ENCODE results near the gene CAMK1D.
"Not testable (repeated sequence)": the region's sequence is repeated elsewhere in the genome, so short reads cannot be mapped to it uniquely, and the experiment has no call there.

CAMK1D gene

DNA sequence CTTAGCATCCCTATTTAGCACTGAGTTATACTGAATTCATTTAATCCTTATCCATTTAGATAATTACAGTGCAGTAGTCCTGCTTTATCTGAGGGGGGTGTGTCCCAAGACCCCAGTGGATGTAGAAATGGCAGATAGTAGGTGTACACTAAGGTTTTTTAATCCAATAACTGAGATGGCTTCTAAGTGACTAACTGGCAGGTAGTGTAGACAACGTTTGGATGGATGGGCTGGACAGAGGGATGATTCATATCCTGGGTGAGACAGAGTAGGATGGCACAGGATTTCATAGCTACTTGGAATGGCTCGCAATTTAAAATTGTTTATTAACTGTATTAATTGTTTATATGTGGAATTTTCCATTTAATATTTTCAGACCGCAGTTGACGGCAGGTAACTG, 356.6 kb downstream of the CAMK1D start:
- DNase-seq, result no peak

DNA sequence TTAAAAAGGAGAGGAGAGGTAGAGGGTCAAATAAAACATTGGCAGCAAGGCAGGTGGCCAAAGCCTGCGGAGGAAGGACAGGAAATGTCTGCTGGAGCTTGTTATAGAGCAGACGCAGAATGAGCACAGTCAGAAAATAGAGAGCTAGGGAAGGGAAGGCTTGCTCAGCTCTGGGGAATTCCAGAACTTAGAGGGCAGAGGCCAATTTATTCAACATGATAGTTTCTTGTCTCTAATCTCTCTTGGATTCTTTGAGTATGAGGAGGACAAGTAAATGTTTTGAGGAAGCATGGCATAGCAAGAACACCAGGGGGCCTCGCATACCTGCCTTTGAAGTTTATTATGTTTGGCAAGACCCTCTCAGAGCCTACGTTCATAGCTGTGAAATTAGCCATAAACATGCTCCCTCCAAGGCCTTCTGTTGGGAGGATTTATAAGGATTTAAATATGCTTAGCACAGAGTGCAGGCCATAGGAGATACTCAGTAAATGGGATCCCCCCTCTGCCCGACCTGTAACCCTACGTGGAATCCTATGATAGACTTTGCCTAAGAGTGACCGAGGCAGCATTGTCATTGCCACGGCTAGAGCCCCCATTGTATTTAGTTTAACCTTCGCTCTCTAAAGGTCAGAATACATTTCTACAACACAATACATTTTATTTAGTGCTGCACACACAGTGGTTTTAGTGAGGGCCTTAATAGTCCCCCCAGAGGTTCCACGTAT, 358.3 kb downstream of the CAMK1D start:
- DNase-seq, result peak; percentile 71

DNA sequence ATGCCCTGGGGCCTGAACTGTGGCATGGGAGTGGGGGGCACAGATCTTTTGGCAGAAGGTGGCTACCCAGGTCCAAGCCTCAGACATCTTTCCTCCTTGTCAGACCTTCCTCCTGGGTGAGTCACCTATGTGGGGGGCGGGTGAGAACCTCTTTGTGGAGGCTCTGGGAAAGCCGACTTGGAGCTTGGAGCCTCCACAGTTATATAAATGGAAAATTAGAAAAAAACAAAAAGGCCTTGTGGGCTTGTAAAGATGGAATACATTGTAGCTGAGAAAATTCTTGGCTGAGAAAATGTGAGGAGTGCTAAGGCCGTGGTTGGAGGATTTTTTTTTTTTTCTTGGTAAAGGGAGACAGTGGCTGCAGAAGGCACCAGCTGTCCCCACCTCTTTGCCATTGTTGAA, 359.7 kb downstream of the CAMK1D start:
- peak; percentile 41 for DNase-seq

DNA sequence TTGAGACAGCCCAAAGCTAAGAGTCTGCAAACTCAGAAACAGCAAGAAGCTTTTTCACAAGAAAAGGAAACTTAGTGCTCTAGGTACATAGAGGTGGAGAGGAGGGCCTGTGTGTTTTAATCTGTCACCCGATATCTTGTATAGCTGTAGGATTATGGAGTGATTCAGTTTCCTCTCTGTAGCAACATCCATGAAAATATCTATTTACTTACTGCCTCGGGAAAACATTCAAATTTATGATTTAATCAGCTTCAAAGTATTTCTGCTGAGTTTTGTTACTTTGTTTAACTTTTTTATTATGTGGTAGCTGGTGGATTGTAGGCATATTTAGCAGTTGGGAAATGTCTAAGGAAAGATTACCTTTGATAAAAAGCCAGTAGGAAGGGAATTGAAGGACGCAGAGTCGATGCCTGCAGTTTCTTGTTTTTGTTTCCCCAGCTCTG, 360.2 kb downstream of the CAMK1D start:
- no peak for DNase-seq

DNA sequence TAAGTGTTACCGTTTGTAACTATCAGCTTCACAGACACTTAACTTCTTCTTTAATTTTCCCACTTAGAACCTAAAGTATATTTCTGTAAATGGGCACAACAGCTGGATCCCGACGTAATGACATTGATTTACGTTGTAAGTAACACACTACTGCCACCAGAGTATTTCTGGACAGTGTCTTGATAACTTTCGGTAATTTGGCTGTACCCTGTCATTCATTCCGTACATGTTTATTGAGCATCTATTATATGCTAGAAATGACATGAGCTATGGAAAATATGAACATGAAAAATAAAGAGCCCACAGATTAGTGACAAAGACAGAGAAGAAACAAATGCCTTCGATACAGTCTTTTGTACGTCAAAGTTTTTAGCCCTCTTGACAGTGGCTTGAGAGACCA, 360.8 kb downstream of the CAMK1D start:
- DNase-seq, result no peak

DNA sequence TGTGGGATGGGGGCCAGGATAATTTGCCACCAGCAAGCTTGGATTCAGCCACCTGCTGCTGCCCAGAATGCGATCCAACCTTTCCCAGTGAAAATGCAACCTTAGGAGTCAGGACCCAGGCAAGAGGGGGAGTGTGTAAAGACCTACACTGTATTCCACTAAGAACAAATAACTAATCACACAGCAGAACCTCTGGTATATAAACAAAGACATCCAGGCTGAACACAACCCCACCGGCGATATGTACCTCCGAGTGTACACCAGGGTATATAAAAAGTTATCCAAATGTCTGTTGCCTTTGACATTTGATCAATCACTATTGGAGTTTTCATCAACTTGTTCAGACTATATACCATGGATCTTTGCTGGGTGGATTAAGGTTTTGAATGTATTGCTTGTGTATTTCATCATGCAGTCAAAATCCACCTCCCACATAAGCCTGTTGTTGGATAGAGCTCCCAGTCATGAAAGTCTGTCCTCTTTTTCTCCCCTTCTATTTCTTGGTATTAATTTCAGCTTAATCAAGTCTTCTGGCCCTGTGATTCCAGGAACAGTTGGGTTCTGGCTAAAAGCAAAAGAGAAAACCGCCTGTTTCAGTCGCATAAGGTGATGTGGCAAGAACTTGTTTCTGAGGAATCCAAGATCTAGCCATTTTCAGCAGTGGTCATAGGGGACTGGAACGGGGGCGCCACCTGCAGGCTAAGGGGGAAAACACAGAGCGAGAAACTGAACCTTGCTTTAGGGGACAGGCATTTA, 361.4 kb downstream of the CAMK1D start:
- peak; percentile 85 for DNase-seq

DNA sequence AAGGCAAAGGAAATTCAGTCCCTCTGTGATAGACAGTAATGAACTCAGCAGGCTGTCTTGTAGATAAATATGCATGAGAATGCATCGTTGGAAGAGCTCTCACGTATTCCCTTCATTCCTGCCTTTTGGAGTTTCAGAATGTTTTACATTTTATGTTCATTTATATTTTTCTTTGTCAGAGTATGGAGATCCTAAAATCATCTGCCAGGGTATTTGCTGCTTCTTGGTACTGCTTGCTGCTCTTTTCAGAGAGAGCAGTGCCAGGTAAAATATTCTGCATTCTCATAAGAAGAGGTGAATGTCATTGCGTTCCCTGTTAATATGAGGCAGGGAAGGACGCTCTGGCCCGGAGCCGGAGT, 362.0 kb downstream of the CAMK1D start:
- no peak for DNase-seq

DNA sequence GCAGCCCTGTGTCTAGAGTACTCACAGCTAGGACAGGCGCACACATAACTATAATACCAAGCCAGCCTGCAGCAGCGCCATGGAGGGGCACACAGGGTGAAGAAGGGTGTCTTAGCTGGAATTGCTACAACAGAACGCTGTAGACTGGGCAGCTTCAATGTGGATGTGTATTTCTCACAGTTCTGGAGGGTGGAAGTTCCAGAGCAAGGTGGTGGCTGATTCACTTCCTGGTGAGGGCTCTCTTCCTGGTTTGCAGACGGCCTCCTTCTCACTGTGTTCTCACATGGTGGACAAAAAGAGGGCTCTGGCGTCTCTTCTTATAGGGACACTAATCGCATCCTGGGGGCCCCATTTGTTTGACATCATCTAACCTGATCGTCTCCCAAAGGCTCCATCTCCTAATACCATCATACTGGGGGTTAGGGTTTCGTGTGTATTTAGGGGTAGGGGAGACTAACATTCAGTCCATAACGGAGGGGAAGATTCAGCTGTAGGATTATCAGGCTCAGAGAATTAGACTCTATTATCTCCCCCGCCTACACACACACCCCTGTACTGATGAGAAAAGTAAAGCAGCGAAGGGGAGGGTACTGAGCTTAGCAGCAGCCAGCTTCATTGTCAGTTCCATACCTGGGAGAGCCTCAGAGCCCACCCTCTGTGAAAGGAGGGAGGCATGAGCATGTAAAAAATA, 363.1 kb downstream of the CAMK1D start:
- DNase-seq, result no peak

DNA sequence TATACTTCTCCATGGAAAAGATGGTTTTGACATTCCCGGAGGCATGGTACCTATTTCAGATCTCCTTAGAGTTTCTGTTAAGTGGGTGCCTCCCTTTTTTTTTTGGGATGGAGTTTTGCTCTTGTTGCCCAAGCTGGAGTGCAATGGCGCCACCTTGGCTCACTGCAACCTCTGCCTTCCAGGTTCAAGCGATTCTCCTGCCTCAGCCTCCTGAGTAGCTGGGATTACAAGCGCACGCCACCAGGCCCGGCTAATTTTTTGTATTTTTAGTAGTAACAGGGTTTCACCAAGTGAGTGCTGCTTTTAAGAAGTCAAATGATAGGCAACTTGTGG, 363.6 kb downstream of the CAMK1D start:
- DNase-seq, result not testable (repeated sequence)

DNA sequence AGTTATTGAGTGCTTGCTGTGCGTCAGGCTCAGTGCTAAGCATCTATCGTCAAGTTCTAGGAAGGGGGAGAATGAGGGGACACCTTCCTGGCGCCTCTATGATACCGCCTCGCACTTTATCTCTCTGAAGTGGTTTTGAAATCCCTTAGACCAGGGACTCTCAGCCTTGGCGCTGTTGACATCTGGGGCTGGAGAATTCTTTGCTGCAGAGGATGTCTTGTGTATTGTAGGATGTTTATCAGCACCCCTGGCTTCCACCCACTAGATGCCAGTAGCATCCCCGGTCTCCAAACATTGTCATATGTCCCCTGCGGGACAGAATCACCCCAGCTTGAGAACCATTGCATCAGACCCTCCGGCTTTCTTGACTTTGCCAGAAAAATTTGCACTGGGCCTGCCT, 366.7 kb downstream of the CAMK1D start:
- no peak for DNase-seq

DNA sequence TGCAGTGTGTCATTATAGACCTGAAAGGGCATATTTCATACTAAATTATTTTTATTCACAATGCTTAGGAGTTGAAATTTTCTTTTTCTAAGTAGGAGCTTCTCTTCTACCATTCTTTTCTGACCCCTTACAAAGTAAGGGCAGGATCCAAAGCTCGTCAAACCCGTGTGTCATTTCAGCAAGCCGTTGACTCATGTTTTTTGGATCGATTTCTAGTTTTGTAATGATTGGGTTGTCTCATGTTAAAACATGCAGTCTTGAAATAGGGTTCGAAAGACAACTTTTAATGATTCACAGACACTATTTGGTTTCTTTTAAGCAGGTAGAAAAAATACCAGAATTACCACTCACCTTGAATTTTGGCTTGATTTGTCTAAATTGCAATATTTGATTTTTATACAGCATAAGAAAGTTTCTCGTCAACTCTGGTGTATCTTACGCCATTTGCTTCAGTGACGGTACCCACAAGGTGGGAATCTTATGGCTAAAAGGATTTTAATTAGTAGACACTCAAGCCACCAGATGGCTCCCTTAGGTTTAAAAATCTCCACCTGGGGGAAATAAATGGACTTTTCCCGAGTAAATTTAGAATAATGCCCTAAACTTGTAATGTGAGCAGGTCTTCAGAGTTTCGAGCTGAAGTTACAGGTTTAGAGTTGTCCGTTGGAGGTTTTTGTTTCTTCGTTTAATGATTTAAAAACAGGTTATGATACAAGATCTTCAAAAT, 368.8 kb downstream of the CAMK1D start:
- no peak for DNase-seq

DNA sequence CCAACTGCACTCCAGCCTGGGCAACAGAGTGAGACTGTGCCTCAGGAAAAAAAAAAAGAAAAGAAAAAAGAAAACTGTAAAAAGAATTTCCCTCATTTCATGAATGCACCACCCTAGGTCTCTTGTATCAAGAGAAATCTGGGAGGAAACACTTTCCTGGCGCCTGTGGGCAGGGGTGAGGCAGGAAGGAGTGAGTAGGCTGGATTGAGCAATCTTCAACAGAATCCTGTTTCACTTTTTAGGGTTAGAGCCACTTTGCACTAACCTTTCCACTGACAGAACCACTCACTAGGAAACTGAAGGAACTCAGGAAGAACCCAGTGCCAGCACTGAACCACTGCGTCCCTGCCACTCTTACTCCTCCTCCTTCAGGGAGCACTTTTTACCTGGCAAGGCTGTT, 370.0 kb downstream of the CAMK1D start:
- no peak for DNase-seq

DNA sequence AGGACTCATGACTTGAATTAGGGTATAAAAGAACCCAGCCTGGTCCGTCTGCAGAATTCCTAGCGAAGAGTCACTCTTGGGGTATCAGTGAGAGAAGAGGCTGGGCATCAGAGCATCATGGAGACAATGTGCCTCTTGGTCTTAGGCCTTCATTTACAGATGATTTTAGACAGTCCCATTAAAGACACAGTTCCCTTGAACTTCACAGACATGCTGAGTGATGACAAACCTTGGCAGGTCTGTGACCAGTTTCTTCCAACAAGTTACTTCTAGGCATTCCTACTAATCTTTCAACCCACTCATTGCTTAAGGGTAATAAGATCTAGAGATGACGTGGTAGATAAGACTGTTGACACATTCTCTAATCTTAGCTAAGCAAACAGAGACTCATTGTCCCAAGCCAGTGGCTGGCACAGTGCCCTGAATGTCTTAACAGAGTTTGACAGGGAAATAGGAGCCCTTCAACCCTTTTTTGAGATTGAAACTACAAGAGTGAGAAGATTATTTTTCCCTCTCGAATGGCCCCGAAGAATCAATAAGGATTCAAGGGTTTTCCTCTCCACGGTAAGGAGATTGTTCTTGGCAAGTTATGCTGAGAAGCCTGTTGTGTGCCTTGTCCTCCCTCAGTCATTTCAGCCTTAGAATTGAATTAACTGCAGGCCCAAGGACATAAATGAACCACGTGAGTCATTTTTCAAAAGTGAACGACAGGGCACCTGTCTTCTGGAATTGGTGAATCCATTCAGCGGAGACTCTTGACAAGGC, 371.1 kb downstream of the CAMK1D start:
- no peak for DNase-seq

DNA sequence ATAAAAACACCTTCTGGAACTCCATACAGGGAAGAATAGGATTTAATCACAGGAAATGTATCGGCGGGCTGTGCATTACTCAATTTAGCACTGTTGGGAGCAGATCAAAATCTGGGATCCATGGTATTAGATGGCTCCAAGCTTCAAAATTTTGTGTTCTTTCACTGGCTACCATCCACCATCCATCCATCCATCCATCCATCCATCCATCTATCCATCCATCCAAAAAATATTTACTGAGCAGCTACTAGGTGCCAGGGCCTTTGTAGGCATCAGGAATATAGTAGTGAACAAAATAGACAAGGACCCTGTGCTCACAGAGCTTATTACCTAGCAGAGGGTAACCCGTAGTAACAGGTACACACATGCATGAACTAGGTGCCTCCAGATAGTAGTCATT, 372.0 kb downstream of the CAMK1D start:
- DNase-seq, result no peak

DNA sequence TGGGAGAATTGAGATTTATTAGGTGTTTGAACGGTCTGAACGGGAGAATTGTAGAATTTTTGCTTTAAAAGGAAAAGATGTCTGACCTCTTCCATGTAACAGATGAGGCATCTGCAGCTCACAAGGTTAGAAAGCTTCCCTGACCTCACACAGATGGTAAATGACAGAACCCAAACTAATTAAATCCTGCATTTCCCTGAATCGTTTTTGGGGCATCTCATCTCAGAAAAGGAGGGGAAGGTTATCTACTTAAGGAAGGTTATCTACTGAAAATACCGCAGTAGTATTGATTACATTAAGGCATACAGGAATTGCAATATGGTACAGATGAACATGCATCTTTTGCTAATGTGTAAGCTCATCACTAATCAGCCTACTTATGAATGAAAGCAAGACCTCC, 373.9 kb downstream of the CAMK1D start:
- no peak for DNase-seq

DNA sequence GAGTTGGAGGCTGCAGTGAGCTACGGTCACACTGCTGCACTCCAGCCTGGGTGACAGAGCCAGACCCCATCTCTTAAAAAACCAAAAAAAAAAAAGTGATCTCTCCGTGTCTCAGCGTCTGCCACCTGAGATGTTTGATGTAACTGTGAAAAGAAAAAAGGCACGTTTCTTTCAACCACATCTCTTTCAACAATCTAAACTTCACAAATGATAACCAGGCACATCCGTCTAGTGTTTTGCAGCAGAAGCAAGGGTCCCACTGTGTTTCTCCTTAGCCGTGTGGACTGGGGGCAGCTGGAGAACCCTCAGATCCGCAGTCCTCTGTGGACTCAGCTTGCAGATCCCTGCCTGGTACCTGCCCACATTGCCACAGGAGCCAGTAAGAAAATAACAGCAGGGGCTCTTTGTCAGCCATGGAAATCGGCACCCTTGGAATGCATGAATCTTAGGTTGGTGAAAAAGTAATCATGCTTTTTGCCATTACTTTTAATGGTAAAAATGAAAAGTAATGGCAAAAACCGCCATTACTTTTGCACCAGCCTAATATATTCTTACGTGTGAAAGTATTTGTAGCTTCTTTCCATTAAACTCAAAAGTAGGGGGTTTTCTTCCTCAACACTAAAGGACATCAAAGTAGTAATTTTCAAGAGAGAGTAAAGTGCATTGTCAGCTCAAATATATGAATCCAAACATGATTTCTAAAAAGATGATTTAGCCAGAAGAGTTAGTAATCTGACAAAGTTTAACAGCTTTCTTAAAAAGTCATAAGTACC, 375.6 kb downstream of the CAMK1D start:
- DNase-seq, result no peak

DNA sequence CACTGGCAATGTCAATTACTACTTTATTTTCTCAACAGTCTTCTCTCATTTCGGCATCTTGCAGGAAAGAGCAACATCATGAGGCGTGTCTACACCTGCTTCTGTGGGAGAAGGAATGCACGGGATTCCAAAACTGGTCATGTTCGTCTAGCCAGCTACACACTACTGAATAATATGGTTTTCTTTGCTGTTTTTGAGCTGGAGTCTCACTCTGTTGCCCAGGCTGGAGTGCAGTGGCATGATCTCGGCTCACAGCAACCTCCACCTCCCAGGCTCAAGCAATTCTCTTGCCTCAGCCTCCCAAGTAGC, 376.2 kb downstream of the CAMK1D start:
- DNase-seq, result not testable (repeated sequence)

DNA sequence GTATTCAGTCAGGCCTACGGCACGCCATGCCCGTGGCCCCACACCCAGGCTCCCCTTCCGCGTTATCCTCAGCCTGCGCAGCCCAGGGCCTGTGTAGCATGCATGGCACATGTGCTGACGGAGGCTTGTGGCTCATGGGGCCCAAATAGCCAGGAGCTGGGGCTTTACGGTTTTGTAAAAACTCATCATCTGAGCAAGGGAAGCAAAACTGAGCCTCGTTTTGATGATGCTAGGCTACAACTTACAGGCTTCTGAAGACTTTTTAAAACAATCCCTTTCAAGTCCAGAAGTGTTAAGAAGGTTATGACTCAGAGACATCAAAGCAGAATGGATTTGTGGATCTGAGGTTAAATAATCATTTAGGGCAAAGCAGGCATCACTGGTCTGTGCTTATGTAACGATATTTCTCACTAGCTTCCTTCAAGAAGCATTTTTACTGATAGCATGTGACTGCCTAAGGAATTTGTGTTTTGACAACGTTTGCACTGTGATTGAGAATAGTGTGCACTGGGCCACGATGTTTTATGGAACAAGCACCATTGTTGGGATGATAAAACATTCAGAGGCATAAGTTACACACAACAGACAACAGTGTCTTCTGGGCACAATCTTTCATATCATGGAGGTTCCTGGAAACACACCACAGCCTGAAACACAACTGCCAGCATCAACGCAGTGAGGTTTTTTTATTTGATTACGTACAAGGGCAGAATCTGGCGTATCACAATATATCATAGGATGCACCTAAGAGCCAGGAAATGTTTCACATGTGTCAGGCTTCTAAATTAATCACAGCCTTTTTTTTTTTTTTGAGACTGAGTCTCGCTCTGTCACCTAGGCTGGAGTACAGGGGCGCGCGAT, 377.9 kb downstream of the CAMK1D start:
- DNase-seq, result no peak

DNA sequence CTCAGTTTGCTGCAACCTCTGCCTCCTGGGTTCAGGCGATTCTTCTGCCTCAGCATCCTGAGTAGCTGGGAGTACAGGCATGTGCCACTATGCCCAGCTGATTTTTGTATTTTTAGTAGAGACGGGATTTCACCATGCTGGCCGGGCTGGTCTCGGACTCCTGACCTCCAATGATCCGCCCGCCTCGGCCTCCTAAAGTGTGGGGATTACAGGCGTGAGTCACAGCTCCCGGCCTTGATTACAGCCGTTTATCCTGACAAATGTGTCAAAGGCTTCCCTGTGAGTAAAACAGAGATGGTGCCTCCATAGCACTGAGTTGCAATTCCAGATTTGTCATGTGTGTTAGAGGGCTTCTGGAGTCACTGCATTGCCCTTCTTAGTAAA, 378.5 kb downstream of the CAMK1D start:
- DNase-seq, result no peak

DNA sequence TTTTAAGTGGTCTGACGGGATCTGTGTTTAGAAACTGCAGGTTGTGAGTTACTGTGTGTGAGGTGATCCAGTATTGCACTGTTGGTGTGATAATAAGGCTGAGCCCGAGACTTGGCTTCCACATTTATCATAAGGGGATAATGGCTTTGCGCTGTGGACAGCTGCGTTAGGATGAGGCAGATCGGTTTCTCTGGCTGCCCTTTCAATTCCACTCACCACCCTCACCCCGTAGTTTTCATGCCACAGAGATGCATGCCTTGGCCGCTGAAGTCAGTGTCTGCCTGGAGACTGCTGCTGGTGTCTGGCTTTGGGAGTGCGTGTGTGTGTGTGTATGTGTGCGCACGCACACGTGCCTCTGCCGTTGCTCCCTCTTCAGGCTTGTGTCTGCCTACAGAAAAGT, 379.1 kb downstream of the CAMK1D start:
- DNase-seq, result peak; percentile 48

DNA sequence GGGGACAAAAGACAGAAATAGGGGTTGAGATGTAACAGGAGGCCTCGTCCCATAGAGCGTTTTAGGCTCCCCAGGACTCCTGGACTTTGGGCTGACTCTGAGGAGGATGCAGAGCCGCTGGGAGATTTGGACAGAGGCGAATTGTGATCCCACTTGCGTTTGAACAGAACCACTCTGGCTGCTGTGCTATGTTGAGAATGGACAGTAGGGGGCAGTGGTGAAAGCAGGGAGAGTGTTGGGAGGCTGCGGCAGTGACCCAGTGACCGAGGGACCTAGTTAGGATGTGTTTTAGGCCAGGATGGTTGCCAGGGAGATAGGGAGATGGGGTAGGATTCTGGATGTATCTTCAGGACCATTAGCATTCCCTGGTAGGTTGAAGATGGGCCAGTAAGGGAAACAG, 380.5 kb downstream of the CAMK1D start:
- no peak for DNase-seq
